H1 (cell line): ENCODE data around the gene OTOGL. TPM values are rescaled to one million over a fixed set of nuclear protein-coding genes. Genes with fewer than 3 reads are reported as not detected.

Experiments
- CTCF ChIA-PET: fragments of 300-600 bp; sonication (Branson Sonifier 250); formaldehyde crosslinking; loops from one replicate; lab custom pipeline; 2021; ENCODE audit not compliant: partially characterized antibody; lab: Charles Lee
- POLR2A ChIA-PET: fragments of 300-600 bp; sonication (Branson Sonifier 250); formaldehyde crosslinking; loops from one replicate; lab custom pipeline; 2021; ENCODE audit warnings: inconsistent platforms; ENCODE audit not compliant: partially characterized antibody; lab: Charles Lee
- DNase-seq, 2 experiments: peaks; one replicate each; pipeline versions ENCODE4 v3.0.0 to v3.0.0-alpha.2; 2010 to 2022; ENCODE audit warnings: low spot score in 2 of 2, low read depth in 1 of 2, mixed read lengths in 1 of 2
- FAIRE-seq: peaks from 2 replicates; lab custom pipeline; 2011; peaks lifted over from hg19 to GRCh38; lab: Jason Lieb, UNC
- H2AFZ ChIP-seq: 2 replicates; pipeline ENCODE4 v1.8.1; 2012; ENCODE audit warnings: low read length, inconsistent platforms
- H2AK5ac ChIP-seq: 2 replicates; pipeline ENCODE4 v1.6.1; 2013; ENCODE audit warnings: low read depth, low read length
- H2BK120ac ChIP-seq: replicated peaks from 2 replicates; pipeline ENCODE3; 2013; ENCODE audit warnings: low read depth, low read length, inconsistent platforms
- H2BK12ac ChIP-seq: 2 replicates; pipeline ENCODE4 v1.6.1; 2013; ENCODE audit warnings: low read depth, low read length
- H2BK15ac ChIP-seq: 2 replicates; pipeline ENCODE4 v1.6.1; 2013; ENCODE audit warnings: low read length
- H2BK20ac ChIP-seq: 2 replicates; pipeline ENCODE4 v1.6.1; 2013; ENCODE audit warnings: low read length
- H2BK5ac ChIP-seq: 2 replicates; pipeline ENCODE4 v1.6.1; 2013; ENCODE audit warnings: low read depth, low read length
- H3K14ac ChIP-seq: 2 replicates; pipeline ENCODE4 v1.6.1; 2013; ENCODE audit warnings: inconsistent platforms; ENCODE audit not compliant: insufficient read length
- H3K18ac ChIP-seq: 2 replicates; pipeline ENCODE4 v1.6.1; 2013; ENCODE audit warnings: low read length; ENCODE audit errors: extremely low read depth
- H3K23ac ChIP-seq: 2 replicates; pipeline ENCODE4 v1.6.1; 2013; ENCODE audit warnings: inconsistent platforms; ENCODE audit not compliant: insufficient read length
- H3K23me2 ChIP-seq: 2 replicates; pipeline ENCODE4 v1.6.1; 2013; ENCODE audit warnings: low read depth, low read length
- H3K27ac ChIP-seq: 2 replicates; pipeline ENCODE4 v1.6.1; 2011; ENCODE audit warnings: low read depth, low read length, inconsistent platforms
- H3K27me3 ChIP-seq, 4 experiments: replicated peaks in 1 of 4; 1 replicate in 1 of 4; 2 replicates in 3 of 4; pipeline versions ENCODE4 v1.6.1 to v1.8.1; 2011 to 2013; ENCODE audit warnings: low read length in 3 of 4, mild to moderate bottlenecking in 3 of 4, inconsistent platforms in 2 of 4, mixed read lengths in 2 of 4, moderate library complexity in 1 of 4; ENCODE audit not compliant: control insufficient read depth in 3 of 4, insufficient read depth in 3 of 4; ENCODE audit errors: extremely low read depth in 1 of 4
- H3K36me3 ChIP-seq, 4 experiments: 2 replicates each; pipeline versions ENCODE4 v1.6.1 to v1.8.1; 2011 to 2013; ENCODE audit warnings: mild to moderate bottlenecking in 4 of 4, low read length in 3 of 4, moderate library complexity in 2 of 4, control low read depth in 1 of 4, inconsistent platforms in 1 of 4; ENCODE audit not compliant: insufficient read depth in 4 of 4, control insufficient read depth in 2 of 4
- H3K4ac ChIP-seq: replicated peaks from 2 replicates; pipeline ENCODE3; 2013; ENCODE audit warnings: low read length, low read depth, mixed read lengths, inconsistent platforms; ENCODE audit not compliant: insufficient read length
- H3K4me1 ChIP-seq, 4 experiments: replicated peaks in 1 of 4; 1 replicate in 1 of 4; 2 replicates in 3 of 4; pipeline versions ENCODE4 v1.6.1 to v1.8.1; 2011 to 2013; ENCODE audit warnings: low read length in 3 of 4, inconsistent platforms in 2 of 4, mixed read lengths in 1 of 4; ENCODE audit not compliant: insufficient read depth in 4 of 4, control insufficient read depth in 3 of 4
- H3K4me2 ChIP-seq, 2 experiments: 2 replicates each; pipeline versions ENCODE4 v1.6.1 to v1.8.1; 2011 to 2013; ENCODE audit warnings: low read depth in 2 of 2, low read length in 2 of 2, control low read depth in 1 of 2, inconsistent platforms in 1 of 2, mild to moderate bottlenecking in 1 of 2; ENCODE audit not compliant: insufficient read depth in 1 of 2
- H3K4me3 ChIP-seq, 4 experiments: fragments of 200-600, 300-600 bp in 1 of 4; sonication (generic), shearing (Covaris generic), sonication (Bioruptor Twin) in 1 of 4; 2 replicates each; pipeline versions ENCODE4 v1.5.1 to v1.8.1; 2011 to 2016; ENCODE audit warnings: low read length in 4 of 4, low read depth in 3 of 4, control low read depth in 2 of 4, inconsistent platforms in 2 of 4, mild to moderate bottlenecking in 2 of 4, mixed read lengths in 1 of 4, moderate library complexity in 1 of 4; ENCODE audit not compliant: insufficient read depth in 2 of 4; ENCODE audit errors: extremely low read depth in 1 of 4
- H3K56ac ChIP-seq: replicated peaks from 2 replicates; pipeline ENCODE3; 2013; ENCODE audit warnings: low read depth, mild to moderate bottlenecking, mixed read lengths, low read length, inconsistent platforms; ENCODE audit not compliant: insufficient read length
- H3K79me1 ChIP-seq: 2 replicates; pipeline ENCODE4 v1.6.1; 2013; ENCODE audit warnings: low read depth, low read length, control low read depth
- H3K79me2 ChIP-seq, 2 experiments: 2 replicates each; pipeline versions ENCODE4 v1.6.1 to v1.8.1; 2012 to 2013; ENCODE audit warnings: low read length in 2 of 2, mild to moderate bottlenecking in 2 of 2, inconsistent platforms in 1 of 2; ENCODE audit not compliant: insufficient read depth in 2 of 2, control insufficient read depth in 1 of 2
- H3K9ac ChIP-seq, 4 experiments: replicated peaks in 1 of 4; 1 replicate in 1 of 4; 2 replicates in 3 of 4; pipeline versions ENCODE4 v1.6.1 to v1.8.1; 2011 to 2013; ENCODE audit warnings: low read depth in 3 of 4, low read length in 3 of 4, control low read depth in 2 of 4, mild to moderate bottlenecking in 2 of 4, moderate library complexity in 2 of 4, inconsistent platforms in 1 of 4; ENCODE audit errors: extremely low read depth in 1 of 4
- H3K9me3 ChIP-seq, 2 experiments: 2 replicates each; pipeline versions ENCODE4 v1.6.1 to v1.8.1; 2012 to 2013; ENCODE audit warnings: mild to moderate bottlenecking in 2 of 2, moderate library complexity in 2 of 2, control low read depth in 1 of 2, inconsistent platforms in 1 of 2, low read depth in 1 of 2, low read length in 1 of 2, mixed read lengths in 1 of 2; ENCODE audit not compliant: insufficient read depth in 2 of 2
- H4K20me1 ChIP-seq, 2 experiments: replicated peaks in 1 of 2; 2 replicates each; pipeline versions ENCODE3 to v1.8.1; 2011 to 2013; ENCODE audit warnings: inconsistent platforms in 2 of 2, low read length in 2 of 2, mild to moderate bottlenecking in 1 of 2; ENCODE audit not compliant: insufficient read depth in 2 of 2, control insufficient read depth in 1 of 2
- H4K5ac ChIP-seq: 2 replicates; pipeline ENCODE4 v1.6.1; 2013; ENCODE audit warnings: low read length, low read depth, mixed read lengths, inconsistent platforms; ENCODE audit not compliant: insufficient read length
- H4K8ac ChIP-seq: 2 replicates; pipeline ENCODE4 v1.8.0; 2013; ENCODE audit warnings: mild to moderate bottlenecking, moderate library complexity, low read length, inconsistent platforms; ENCODE audit not compliant: insufficient read depth; ENCODE audit errors: extremely low read depth
- H4K91ac ChIP-seq: replicated peaks from 2 replicates; pipeline ENCODE3; 2013; ENCODE audit warnings: low read length, mixed read lengths, inconsistent platforms; ENCODE audit not compliant: insufficient read length
- HDAC6 ChIP-seq: IDR thresholded peaks from one replicate; pipeline ENCODE4 v1.7.1; 2012; ENCODE audit warnings: low read depth, mild to moderate bottlenecking, inconsistent platforms, low read length, moderate library complexity
- RAD21 ChIP-seq, 2 experiments: IDR thresholded peaks in 1 of 2; conservative IDR thresholded peaks in 1 of 2; 2 replicates each; pipeline ENCODE4 v1.6.1; 2011; ENCODE audit warnings: low read depth in 2 of 2, low read length in 2 of 2, improper control_type of control experiment in 1 of 2, inconsistent platforms in 1 of 2, mild to moderate bottlenecking in 1 of 2, moderate library complexity in 1 of 2
- WGBS, 2 experiments: shearing (Covaris generic) in 1 of 2; methylation state at CpG; one replicate each; pipeline versions ENCODE4 v1.1.6 to v1.1.7; 2013 to 2015; ENCODE audit warnings: low lambda C conversion rate in 2 of 2, mixed read lengths in 2 of 2, inconsistent platforms in 1 of 2, low coverage in 1 of 2, missing lambda C conversion rate in 1 of 2; ENCODE audit not compliant: insufficient replicate concordance in 2 of 2, insufficient coverage in 1 of 2, insufficient read length in 1 of 2; ENCODE audit errors: extremely low coverage in 1 of 2, missing lambda C conversion rate in 1 of 2; 5-methylcytosine and 5-hydroxymethylcytosine counted together
- polyA plus RNA-seq, 7 experiments: library from polyadenylated mRNA; depleted of rRNA in 3 of 7; stranded (reverse) in 5 of 7; unstranded in 2 of 7; fragments of >200 nt in 5 of 7; fragments of 200-250 nt in 2 of 7; gene quantifications; 1 replicate in 5 of 7; 2 replicates in 1 of 7; 4 replicates in 1 of 7; pipeline versions ENCODE4 v1.2.1 to v1.2.3, GENCODE V29; 2011 to 2013; ENCODE audit warnings: missing spikeins in 2 of 7, mixed read lengths in 2 of 7
- total RNA-seq: library from RNA; stranded (reverse); fragmentation: NEBNext Ultra II Directional; extraction: Animal tissue kit (Norgen Biotek cat#: 25700); gene quantifications from 2 replicates; pipeline ENCODE4 v1.2.1, GENCODE V29; 2021
- TF ChIP-seq, protein P1 (sequence below), 3 experiments: IDR thresholded peaks; 1 replicate in 2 of 3; 2 replicates in 1 of 3; pipeline versions ENCODE4 v1.5.1 to v1.6.1; 2011; ENCODE audit warnings: low read length in 3 of 3, mild to moderate bottlenecking in 3 of 3, inconsistent platforms in 2 of 3, low read depth in 1 of 3, moderate library complexity in 1 of 3; ENCODE audit not compliant: insufficient read depth in 1 of 3; ENCODE audit errors: control extremely low read depth in 1 of 3

Gene OTOGL
- total and polyA plus RNA-seq, 2 of the 8 experiments (the other 6 are each of a cell fraction or from before 2014, with no cell fraction given) = 0.12 to 0.17 TPM

DNA sequence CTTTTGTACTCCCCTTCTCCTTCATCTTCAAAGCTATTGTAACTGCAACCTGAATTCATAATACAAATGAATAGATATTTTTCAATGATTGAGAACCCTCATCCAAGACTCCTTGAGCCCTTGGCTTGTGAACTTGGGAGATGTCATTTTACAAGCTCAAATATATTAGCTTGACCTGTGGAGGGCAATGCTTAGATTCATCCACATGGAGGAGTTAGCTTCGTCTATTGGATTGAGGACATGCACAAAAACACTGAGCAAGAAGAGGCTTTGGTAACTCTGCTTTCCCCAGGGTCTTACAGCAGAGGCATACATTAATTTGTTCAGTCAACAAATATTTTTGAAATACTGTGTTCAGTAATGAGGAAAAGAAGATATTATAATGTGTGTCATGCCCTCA, 101.1 kb downstream of the OTOGL start:
- CTCF ChIA-PET = interaction anchor here (0.8 to 8.5 kb wide), 6 partner anchors 11 to 510 kb away, joined by 3 to 136 read pairs (median 6); no protein-coding TSS in a partner anchor
- Histone ChIP-seq H2BK120ac (no peak overlapping the region), H3K4me1 (no peaks in the 10 kb centered on the region), H4K5ac (no peak overlapping the region), H3K9ac (no peak overlapping the region), H2BK20ac (no peak overlapping the region), H3K14ac (no peak overlapping the region), H3K4ac (no peak overlapping the region), H3K4me2 (no peak overlapping the region), H3K9me3 (no peaks in the 10 kb centered on the region), H3K18ac (no peak overlapping the region), H2BK12ac (no peak overlapping the region), H3K4me3 (no peak overlapping the region), H3K36me3 (no peaks in the 10 kb centered on the region), H3K79me1 (no peaks in the 10 kb centered on the region), H4K20me1 (no peaks in the 10 kb centered on the region), H2BK5ac (no peak overlapping the region)
- peak; percentile 7 for FAIRE-seq
- no peak for DNase-seq
- TF ChIP-seq, protein P1, sequence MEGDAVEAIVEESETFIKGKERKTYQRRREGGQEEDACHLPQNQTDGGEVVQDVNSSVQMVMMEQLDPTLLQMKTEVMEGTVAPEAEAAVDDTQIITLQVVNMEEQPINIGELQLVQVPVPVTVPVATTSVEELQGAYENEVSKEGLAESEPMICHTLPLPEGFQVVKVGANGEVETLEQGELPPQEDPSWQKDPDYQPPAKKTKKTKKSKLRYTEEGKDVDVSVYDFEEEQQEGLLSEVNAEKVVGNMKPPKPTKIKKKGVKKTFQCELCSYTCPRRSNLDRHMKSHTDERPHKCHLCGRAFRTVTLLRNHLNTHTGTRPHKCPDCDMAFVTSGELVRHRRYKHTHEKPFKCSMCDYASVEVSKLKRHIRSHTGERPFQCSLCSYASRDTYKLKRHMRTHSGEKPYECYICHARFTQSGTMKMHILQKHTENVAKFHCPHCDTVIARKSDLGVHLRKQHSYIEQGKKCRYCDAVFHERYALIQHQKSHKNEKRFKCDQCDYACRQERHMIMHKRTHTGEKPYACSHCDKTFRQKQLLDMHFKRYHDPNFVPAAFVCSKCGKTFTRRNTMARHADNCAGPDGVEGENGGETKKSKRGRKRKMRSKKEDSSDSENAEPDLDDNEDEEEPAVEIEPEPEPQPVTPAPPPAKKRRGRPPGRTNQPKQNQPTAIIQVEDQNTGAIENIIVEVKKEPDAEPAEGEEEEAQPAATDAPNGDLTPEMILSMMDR (IDR thresholded peaks at IDR 0.05; ENCODE audit: control extremely low read depth in 1 of 3, insufficient read depth in 1 of 3, low read depth in 1 of 3, low read length in 3 of 3) = peak in 1 of 3 experiments; percentile 9; a peak in 2 of 4 replicates
- TF ChIP-seq RAD21 (IDR thresholded peaks at IDR 0.05 in 1 of 2, conservative IDR thresholded peaks at IDR 0.05 in 1 of 2; ENCODE audit: low read depth in 2 of 2, low read length in 2 of 2) (0 out of 4 replicates have a peak, but pooled peaks have one; percentile 10 to 12), HDAC6 (no peak)
- TF ChIP-seq, all 59 proteins: peak for 2
- Histone ChIP-seq H3K56ac (no peak overlapping the region), H3K27me3 (no peaks in the 10 kb centered on the region), H3K79me2 (no peaks in the 10 kb centered on the region), H3K23ac (no peak overlapping the region), H4K91ac (no peak overlapping the region), H3K27ac (no peak overlapping the region), H2BK15ac (no peak overlapping the region), H3K23me2 (no peaks in the 10 kb centered on the region), H4K8ac (no peak overlapping the region), H2AFZ (no peak overlapping the region), H2AK5ac (no peak overlapping the region)
- 87% methylated on average over 1 of the region's 1 CpG; no CpG with 5 or more reads in 1 of the 2 experiments for WGBS, 2 experiments
- POLR2A ChIA-PET = no interaction called here
